ENCODE data around the gene FBXO7.

GRCh38 chr22:32541481-32541880 lies 66.9 kb downstream of the FBXO7 start:
- TF ChIP-seq NUFIP1 (IDR thresholded peaks at IDR 0.05; ENCODE audit: partially characterized antibody), result no peak
- TF ChIP-seq MAFK (IDR thresholded peaks at IDR 0.05; ENCODE audit: low read length), result no peak
- no peak for TF ChIP-seq GABPB2 (CRISPR knock-in tag; conservative IDR thresholded peaks at IDR 0.05)
- no peak for TF ChIP-seq POLR2A (conservative IDR thresholded peaks at IDR 0.05)
- TF ChIP-seq PPARD (CRISPR knock-in tag; IDR thresholded peaks at IDR 0.05), result no peak
- no peak for TF ChIP-seq TGIF2 (CRISPR knock-in tag; IDR thresholded peaks at IDR 0.05)
- no peak for TF ChIP-seq ETV5 (CRISPR knock-in tag; IDR thresholded peaks at IDR 0.05; ENCODE audit: low read depth)
- TF ChIP-seq CTCF (IDR thresholded peaks at IDR 0.05 in 2 of 3, conservative IDR thresholded peaks at IDR 0.05 in 1 of 3; ENCODE audit: insufficient read depth in 2 of 3, low read depth in 1 of 3, low read length in 3 of 3), result no peak
- no peak for TF ChIP-seq FOXP4 (CRISPR knock-in tag; IDR thresholded peaks at IDR 0.05; ENCODE audit: borderline replicate concordance)
- no peak for TF ChIP-seq CXXC5 (CRISPR knock-in tag; IDR thresholded peaks at IDR 0.05)
- no peak for TF ChIP-seq NCOA2 (IDR thresholded peaks at IDR 0.05; ENCODE audit: partially characterized antibody in 2 of 2)
- TF ChIP-seq REST (IDR thresholded peaks at IDR 0.05; ENCODE audit: borderline replicate concordance), result no peak
- no peak for TF ChIP-seq REST (CRISPR knock-in tag; IDR thresholded peaks at IDR 0.05; ENCODE audit: low read depth)
